Activated T-cell treated with anti-CD3 and anti-CD28 coated beads for 4 hours (primary cell): ENCODE measurements around the gene CYP3A4.
"Not testable (repeated sequence)": the region's sequence is repeated elsewhere in the genome, so short reads cannot be mapped to it uniquely, and the experiment has no call there.

ENCODE experiments used
- DNase-seq: peaks from one replicate; pipeline ENCODE4 v3.0.0-alpha.2; 2020

Gene CYP3A4

GRCh38 chr7:99748846-99749579 lies 35.0 kb downstream of the CYP3A4 start:
- DNase-seq, result no peak

- not testable (repeated sequence) for DNase-seq
Measured at GRCh38 chr7:99746915-99747314, 37.1 kb downstream of the CYP3A4 start.

DNA sequence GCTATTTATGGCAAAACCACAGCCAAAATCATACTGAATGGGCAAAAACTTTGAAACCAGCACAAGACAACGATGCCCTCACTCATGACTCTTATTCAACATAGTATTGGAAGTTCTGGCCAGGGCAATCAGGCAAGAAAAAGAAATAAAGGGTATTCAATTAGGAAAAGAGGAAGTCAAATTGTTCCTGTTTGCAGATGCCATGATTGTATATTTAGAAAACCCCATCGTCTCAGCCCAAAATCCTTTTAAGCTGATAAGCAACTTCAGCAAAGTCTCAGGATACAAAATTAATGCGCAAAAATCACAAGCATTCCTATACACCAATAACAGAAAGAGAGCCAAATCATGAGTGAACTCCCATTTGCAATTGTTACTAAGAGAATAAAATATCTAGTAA lies 38.6 kb downstream of the CYP3A4 start:
- not testable (repeated sequence) for DNase-seq

GRCh38 chr7:99742737-99743394 lies 41.1 kb downstream of the CYP3A4 start:
- DNase-seq, result no peak

DNA sequence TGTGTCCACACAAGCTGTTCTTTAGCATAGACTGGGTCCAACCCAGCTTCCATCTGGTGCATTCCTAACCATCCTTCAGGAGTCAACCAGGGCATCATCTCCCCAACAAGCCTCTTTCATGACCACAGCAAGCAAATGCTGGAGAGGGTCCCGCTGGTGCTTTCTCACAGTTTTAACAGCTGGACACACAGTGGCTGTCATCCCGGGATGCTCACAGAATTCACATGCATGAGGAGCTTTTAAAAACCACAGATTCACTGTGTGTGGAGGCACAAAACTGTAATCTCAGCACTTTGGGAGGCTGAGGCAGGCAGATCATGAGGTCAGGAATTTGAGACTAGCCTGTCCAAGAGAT lies 42.6 kb downstream of the CYP3A4 start:
- no peak for DNase-seq

GRCh38 chr7:99740573-99741440 lies 43.2 kb downstream of the CYP3A4 start:
- no peak for DNase-seq

GRCh38 chr7:99739699-99740572 lies 44.0 kb downstream of the CYP3A4 start:
- DNase-seq, result no peak

DNA sequence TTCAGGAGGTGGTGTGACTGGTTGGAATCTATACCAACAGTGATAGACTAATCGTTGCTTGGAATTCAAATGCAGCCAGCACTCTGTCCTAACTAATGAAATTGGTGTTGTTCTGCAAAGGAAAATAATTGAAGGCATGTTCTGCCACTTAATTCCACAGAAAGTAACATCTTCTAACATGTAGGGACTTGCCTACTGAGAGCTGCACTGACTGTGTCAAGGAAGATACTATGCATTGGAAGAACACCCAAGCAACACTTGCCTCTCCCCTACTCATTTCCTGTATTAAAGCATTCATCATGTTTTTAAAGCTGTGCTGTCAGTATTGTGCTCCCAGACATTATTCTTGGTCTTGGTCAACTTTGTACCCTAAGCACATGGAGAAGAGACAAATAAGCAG lies 46.3 kb downstream of the CYP3A4 start:
- DNase-seq, result no peak

DNA sequence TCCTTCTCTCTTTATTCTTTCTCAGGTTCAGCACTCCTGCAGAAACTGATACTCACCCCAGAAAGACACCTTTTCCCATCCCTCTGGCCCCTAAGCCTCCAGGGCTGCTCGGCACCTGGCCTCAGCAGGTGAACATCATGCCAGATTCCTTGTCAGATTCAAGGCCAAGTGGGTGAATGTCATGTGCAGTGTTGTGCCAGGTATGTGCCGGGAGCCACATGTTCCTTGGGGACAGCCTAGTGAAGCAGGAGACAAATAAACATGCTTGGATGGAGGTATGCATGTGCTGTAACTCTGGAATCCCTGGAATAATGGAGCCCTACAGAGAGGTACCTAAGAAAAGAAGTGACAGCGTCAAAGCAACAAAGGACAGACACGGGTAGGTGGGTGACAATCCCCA lies 47.3 kb downstream of the CYP3A4 start:
- DNase-seq, result not testable (repeated sequence)

GRCh38 chr7:99734987-99735386 lies 49.0 kb downstream of the CYP3A4 start, which contains the start of gene CYP3A7:
Gene CYP3A7, minus strand, starts transcription at chr7:99735196. Its CDS starts 103 bp downstream, at chr7:99735093.
- no peak for DNase-seq

GRCh38 chr7:99733448-99733847 lies 50.5 kb downstream of the CYP3A4 start:
- no peak for DNase-seq

DNA sequence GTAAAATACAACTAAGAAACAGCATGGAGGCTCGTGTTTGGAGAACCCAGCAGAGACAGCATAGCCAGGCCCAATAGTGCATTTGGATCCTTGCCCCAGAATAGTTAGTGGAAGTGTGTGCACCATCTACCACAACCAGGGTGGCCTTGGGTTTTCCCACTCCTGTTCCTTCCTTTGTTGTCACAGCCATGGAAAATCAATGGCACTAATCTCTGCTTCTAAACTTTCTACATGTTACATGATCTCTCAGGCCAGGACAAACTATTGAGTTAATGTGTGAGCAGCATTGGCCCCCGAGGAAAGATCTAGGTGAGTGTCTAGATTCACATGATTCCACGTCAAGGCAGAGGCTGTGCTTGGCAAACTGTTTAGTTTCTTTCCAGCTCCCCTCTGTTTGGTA lies 51.0 kb downstream of the CYP3A4 start:
- no peak for DNase-seq

- no peak for DNase-seq
Measured at GRCh38 chr7:99731638-99732374, 52.2 kb downstream of the CYP3A4 start.

- DNase-seq, result no peak
Measured at GRCh38 chr7:99730992-99731391, 53.0 kb downstream of the CYP3A4 start.

DNA sequence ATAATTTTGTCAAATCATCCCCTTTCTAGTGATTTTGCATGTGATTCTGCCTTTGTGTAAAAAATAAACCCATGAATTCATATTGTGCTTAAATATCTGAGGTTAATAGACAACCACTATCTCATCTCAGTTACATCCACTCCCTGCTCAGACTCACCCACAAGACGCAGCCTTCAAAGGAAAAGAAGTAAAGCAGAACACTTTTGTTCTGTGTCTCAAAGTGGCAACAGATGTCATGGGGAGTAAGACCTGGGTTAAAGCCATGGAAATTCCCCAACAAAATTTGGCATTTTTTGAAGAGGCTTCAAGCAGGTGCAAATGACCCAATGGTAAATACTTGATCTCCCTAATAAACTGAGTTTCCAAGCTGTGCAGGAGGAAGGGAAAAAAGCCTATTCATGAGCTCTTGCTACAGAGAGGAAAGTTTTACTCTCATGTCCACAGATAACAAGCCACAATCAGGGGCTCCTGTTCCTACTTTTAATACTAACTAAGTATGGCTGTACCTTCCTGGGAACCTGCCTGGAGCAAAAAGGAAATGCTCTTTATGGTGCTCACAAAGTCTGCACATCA lies 53.7 kb downstream of the CYP3A4 start:
- no peak for DNase-seq

GRCh38 chr7:99729486-99730237 lies 54.3 kb downstream of the CYP3A4 start:
- DNase-seq, result no peak

DNA sequence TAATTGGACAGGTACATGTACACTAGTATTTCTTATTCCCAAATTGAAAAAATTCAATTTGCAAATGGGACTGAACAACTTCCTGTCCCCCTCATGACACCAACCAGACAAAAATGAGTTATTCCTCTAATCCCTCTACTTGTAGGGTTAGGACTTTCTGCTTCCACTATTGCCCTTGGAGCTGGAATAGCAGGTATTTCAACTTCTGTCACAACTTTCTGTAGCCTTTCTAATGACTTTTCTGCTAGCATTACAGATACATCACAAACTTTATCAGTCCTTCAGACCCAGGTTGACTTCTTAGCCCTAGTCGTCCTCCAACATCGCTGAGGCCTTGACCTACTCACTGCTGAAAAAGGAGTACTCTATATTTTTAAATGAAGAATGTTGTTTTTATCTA lies 55.4 kb downstream of the CYP3A4 start:
- DNase-seq, result no peak

DNA sequence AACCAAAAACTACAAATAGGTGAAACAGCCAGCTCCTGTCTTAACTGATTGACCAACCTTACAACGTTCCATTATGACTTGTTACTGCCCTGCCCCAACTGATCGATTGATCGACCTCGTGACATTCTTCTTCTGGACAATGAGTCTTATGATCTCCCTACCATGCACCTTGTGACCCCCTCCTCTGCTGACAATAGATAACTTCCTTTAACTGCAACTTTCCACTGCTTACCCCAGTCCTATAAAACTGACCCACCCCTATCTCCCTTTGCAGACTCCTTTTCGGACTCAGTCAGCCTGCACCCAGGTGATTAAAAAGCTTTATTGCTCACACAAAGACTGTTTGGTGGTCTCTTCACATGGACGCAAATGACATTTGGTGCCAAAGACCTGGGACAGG lies 60.8 kb downstream of the CYP3A4 start:
- not testable (repeated sequence) for DNase-seq

- no peak for DNase-seq
Measured at GRCh38 chr7:99720800-99721595, 63.0 kb downstream of the CYP3A4 start.
